NCI-H748 (cell line): ENCODE results near the gene AGFG2.
A peak's percentile ranks its signal among the peaks of the same experiment; 100 is the strongest.
"Not testable (repeated sequence)": the region's sequence is repeated elsewhere in the genome, so short reads cannot be mapped to it uniquely, and the experiment has no call there.

ENCODE experiments used
- DNase-seq: peaks from one replicate; lab custom pipeline; 2025; ENCODE audit not compliant: unreplicated experiment; lab: John Stamatoyannopoulos, UW

Gene AGFG2

GRCh38 chr7:100546926-100547800, 8.2 kb downstream of the AGFG2 start:
- DNase-seq: no peak

GRCh38 chr7:100547872-100548271, 8.9 kb downstream of the AGFG2 start:
- no peak for DNase-seq

- DNase-seq: not testable (repeated sequence)
Observed at GRCh38 chr7:100548446-100548845, 9.4 kb downstream of the AGFG2 start.

- DNase-seq: no peak
Observed at GRCh38 chr7:100552532-100552931, 13.5 kb downstream of the AGFG2 start.

GRCh38 chr7:100553032-100553431, 14.0 kb downstream of the AGFG2 start:
- DNase-seq: no peak

- no peak for DNase-seq
Observed at GRCh38 chr7:100555701-100556100, 16.7 kb downstream of the AGFG2 start.

- DNase-seq: no peak
Observed at GRCh38 chr7:100556541-100556940, 17.5 kb downstream of the AGFG2 start.

GRCh38 chr7:100559127-100559526, 20.1 kb downstream of the AGFG2 start:
- DNase-seq: no peak

- no peak for DNase-seq
Observed at GRCh38 chr7:100561491-100562194, 22.6 kb downstream of the AGFG2 start.

- no peak for DNase-seq
Observed at GRCh38 chr7:100562195-100563099, 23.4 kb downstream of the AGFG2 start.

GRCh38 chr7:100563100-100563564, 24.1 kb downstream of the AGFG2 start:
- no peak for DNase-seq

GRCh38 chr7:100563809-100564400, 24.9 kb downstream of the AGFG2 start:
- DNase-seq: peak; percentile 51

GRCh38 chr7:100564405-100564804, 25.4 kb downstream of the AGFG2 start:
- DNase-seq: not testable (repeated sequence)

- DNase-seq: no peak
Observed at GRCh38 chr7:100565133-100565571, 26.1 kb downstream of the AGFG2 start.

- no peak for DNase-seq
Observed at GRCh38 chr7:100566018-100566531, 27.1 kb downstream of the AGFG2 start.

- DNase-seq: no peak
Observed at GRCh38 chr7:100567031-100567730, 28.2 kb downstream of the AGFG2 start.

- DNase-seq: peak; percentile 55
Observed at GRCh38 chr7:100567751-100568175, 28.8 kb downstream of the AGFG2 start.

- DNase-seq: no peak
Observed at GRCh38 chr7:100568176-100568895, 29.3 kb downstream of the AGFG2 start.
